Stimulated activated CD4-positive, alpha-beta T cell treated with anti-CD3 and anti-CD28 coated beads, TNF-alpha, amount 100 ng/mL, for 48 hours (primary cell): ENCODE data around the gene OR10T2.
A peak's percentile ranks its signal among the peaks of the same experiment; 100 is the strongest.
"Not testable (repeated sequence)": the region's sequence is repeated elsewhere in the genome, so short reads cannot be mapped to it uniquely, and the experiment has no call there.

Experiments
- DNase-seq, 3 donors: peaks; one replicate each; pipeline ENCODE4 v3.0.0-alpha.2; 2020; ENCODE audit warnings: low read depth in 3 of 3

OR10T2 gene

GRCh38 chr1:158398818-158399514 lies at the start of gene OR10T2:
OR10T2 (minus strand) TSS chr1:158399466; CDS start chr1:158399466, 0 bp downstream.
- DNase-seq, result no peak

- no peak for DNase-seq
Measured at GRCh38 chr1:158445376-158445775, 46.1 kb upstream of the OR10T2 start.

GRCh38 chr1:158434741-158435140 lies 35.5 kb upstream of the OR10T2 start:
- DNase-seq, result no peak

- not testable (repeated sequence) for DNase-seq
Measured at GRCh38 chr1:158430163-158430562, 30.9 kb upstream of the OR10T2 start.

- no peak for DNase-seq
Measured at GRCh38 chr1:158426137-158426536, 26.9 kb upstream of the OR10T2 start, which contains the start of gene OR10K2. OR10K2 (minus strand) TSS chr1:158426237; CDS start chr1:158420866, 5,371 bp downstream.

- DNase-seq, result no peak
Measured at GRCh38 chr1:158425027-158425426, 25.8 kb upstream of the OR10T2 start.

- no peak for DNase-seq
Measured at GRCh38 chr1:158422212-158422611, 22.9 kb upstream of the OR10T2 start.

GRCh38 chr1:158417586-158417985 lies 18.3 kb upstream of the OR10T2 start:
- no peak for DNase-seq

GRCh38 chr1:158414651-158415345 lies 15.5 kb upstream of the OR10T2 start:
- no peak for DNase-seq

- no peak for DNase-seq
Measured at GRCh38 chr1:158407092-158407491, 7.8 kb upstream of the OR10T2 start.

GRCh38 chr1:158400871-158401270 lies 1.6 kb upstream of the OR10T2 start:
- DNase-seq, result no peak

- no peak for DNase-seq
Measured at GRCh38 chr1:158396646-158397045, 2.6 kb downstream of the OR10T2 start.

- DNase-seq, result no peak
Measured at GRCh38 chr1:158393476-158393875, 5.8 kb downstream of the OR10T2 start.

- DNase-seq, result no peak
Measured at GRCh38 chr1:158391099-158391498, 8.2 kb downstream of the OR10T2 start.

- DNase-seq, result no peak
Measured at GRCh38 chr1:158390331-158390730, 8.9 kb downstream of the OR10T2 start.

- DNase-seq, result no peak
Measured at GRCh38 chr1:158374860-158375259, 24.4 kb downstream of the OR10T2 start.

- not testable (repeated sequence) for DNase-seq
Measured at GRCh38 chr1:158374101-158374500, 25.2 kb downstream of the OR10T2 start.

GRCh38 chr1:158371188-158371953 lies 27.9 kb downstream of the OR10T2 start:
- DNase-seq, result peak; percentile 8 to 48 (median 11)

GRCh38 chr1:158366783-158367182 lies 32.5 kb downstream of the OR10T2 start:
- DNase-seq, result no peak

- no peak for DNase-seq
Measured at GRCh38 chr1:158362941-158363340, 36.3 kb downstream of the OR10T2 start.

- DNase-seq, result no peak
Measured at GRCh38 chr1:158362482-158362881, 36.8 kb downstream of the OR10T2 start.

- DNase-seq, result no peak
Measured at GRCh38 chr1:158357441-158357840, 41.8 kb downstream of the OR10T2 start.
